T47D (cell line): ENCODE results near the gene FBN3.
A peak's percentile ranks its signal among the peaks of the same experiment; 100 is the strongest.
"Not testable (repeated sequence)": the region's sequence is repeated elsewhere in the genome, so short reads cannot be mapped to it uniquely, and the experiment has no call there.

Experiments
- DNase-seq, 2 experiments: peaks; one replicate each; pipeline versions ENCODE4 v3.0.0 to v3.0.0-alpha.2; 2011 to 2012; ENCODE audit warnings: low read depth in 1 of 2, low spot score in 1 of 2
- JUND ChIP-seq: IDR thresholded peaks from 2 replicates; pipeline ENCODE4 v1.6.1; 2012; ENCODE audit warnings: low read depth
- in situ Hi-C: cut with HindIII; loops from 2 replicates; pipeline ENCODE4 v1.10.0; 2016; ENCODE audit warnings: low sequenced_read_pairs, low pct_unique_long_range_greater_than_20kb

The FBN3 gene

GRCh38 chr19:8120636-8121480, 28.5 kb downstream of the FBN3 start:
- DNase-seq, result no peak
- in situ Hi-C loops, result no loop called here
- no peak for TF ChIP-seq JUND

- in situ Hi-C loops, result no loop called here
- no peak for TF ChIP-seq JUND
- DNase-seq, result no peak
Observed at GRCh38 chr19:8117991-8118390, 31.4 kb downstream of the FBN3 start.

GRCh38 chr19:8116437-8117293, 32.7 kb downstream of the FBN3 start:
- peak; percentile 42 to 65 for DNase-seq
- in situ Hi-C loops, result no loop called here
- TF ChIP-seq JUND, result no peak

GRCh38 chr19:8115805-8116396, 33.5 kb downstream of the FBN3 start:
- DNase-seq, result no peak
- no peak for TF ChIP-seq JUND
- in situ Hi-C loops, result no loop called here

GRCh38 chr19:8113017-8113416, 36.4 kb downstream of the FBN3 start:
- in situ Hi-C loops, result no loop called here
- TF ChIP-seq JUND, result no peak
- peak in 1 of 2 experiments; percentile 73 for DNase-seq

- in situ Hi-C loops, result no loop called here
- no peak for TF ChIP-seq JUND
- DNase-seq, result no peak
Observed at GRCh38 chr19:8111376-8111775, 38.0 kb downstream of the FBN3 start.

- in situ Hi-C loops, result no loop called here
- no peak for DNase-seq
- no peak for TF ChIP-seq JUND
Observed at GRCh38 chr19:8110931-8111330, 38.5 kb downstream of the FBN3 start.

GRCh38 chr19:8109890-8110662, 39.3 kb downstream of the FBN3 start:
- TF ChIP-seq JUND, result no peak
- DNase-seq, result no peak
- in situ Hi-C loops, result no loop called here

- in situ Hi-C loops, result no loop called here
- no peak for TF ChIP-seq JUND
- no peak for DNase-seq
Observed at GRCh38 chr19:8109455-8109854, 39.9 kb downstream of the FBN3 start.

GRCh38 chr19:8108560-8109445, 40.6 kb downstream of the FBN3 start:
- DNase-seq, result no peak
- TF ChIP-seq JUND, result no peak
- in situ Hi-C loops, result no loop called here

GRCh38 chr19:8107301-8107903, 42.0 kb downstream of the FBN3 start:
- no peak for TF ChIP-seq JUND
- DNase-seq, result no peak
- in situ Hi-C loops, result no loop called here

GRCh38 chr19:8105471-8105870, 43.9 kb downstream of the FBN3 start:
- in situ Hi-C loops, result no loop called here

GRCh38 chr19:8101910-8102309, 47.5 kb downstream of the FBN3 start:
- DNase-seq, in situ Hi-C loops: not testable (repeated sequence)

More at GRCh38 chr19:8105471-8105870, 43.9 kb downstream of the FBN3 start:
- no peak for TF ChIP-seq JUND
- DNase-seq, result no peak
